ENCODE data around the gene WIZ. TPM values are rescaled to one million over a fixed set of nuclear protein-coding genes. Genes with fewer than 3 reads are reported as not detected.
"Not testable (repeated sequence)": the region's sequence is repeated elsewhere in the genome, so short reads cannot be mapped to it uniquely, and the experiment has no call there.

Gene WIZ
- polyA plus RNA-seq, 1 experiment, result 5.8 TPM

DNA sequence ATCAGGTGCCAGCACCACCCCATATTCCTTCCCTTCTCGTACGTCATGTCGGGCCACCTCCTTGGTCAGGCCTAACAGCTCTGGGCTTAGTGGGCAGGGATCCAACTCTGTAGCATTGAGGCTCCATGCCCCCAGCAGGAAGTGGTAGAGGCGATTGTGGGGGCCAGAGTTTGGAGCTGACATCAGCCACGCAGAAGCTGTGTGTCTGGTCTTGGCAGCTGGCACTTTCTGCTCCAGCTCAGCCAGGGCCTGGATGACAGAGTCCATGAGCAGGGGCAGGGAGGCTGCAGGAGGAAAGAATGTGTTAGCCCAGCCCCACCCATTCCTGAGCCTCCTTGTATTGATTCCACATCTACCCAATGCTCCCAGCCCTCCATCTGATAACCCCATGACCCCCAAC lies 26.6 kb upstream of the WIZ start:
- H3K4me3 ChIP-seq (ENCODE audit: low read depth, low read length), result no peak overlapping the region
- no peaks in the 10 kb centered on the region for H3K27me3 ChIP-seq (ENCODE audit: control insufficient read depth, insufficient read depth, low read length)
- TF ChIP-seq, protein P1, sequence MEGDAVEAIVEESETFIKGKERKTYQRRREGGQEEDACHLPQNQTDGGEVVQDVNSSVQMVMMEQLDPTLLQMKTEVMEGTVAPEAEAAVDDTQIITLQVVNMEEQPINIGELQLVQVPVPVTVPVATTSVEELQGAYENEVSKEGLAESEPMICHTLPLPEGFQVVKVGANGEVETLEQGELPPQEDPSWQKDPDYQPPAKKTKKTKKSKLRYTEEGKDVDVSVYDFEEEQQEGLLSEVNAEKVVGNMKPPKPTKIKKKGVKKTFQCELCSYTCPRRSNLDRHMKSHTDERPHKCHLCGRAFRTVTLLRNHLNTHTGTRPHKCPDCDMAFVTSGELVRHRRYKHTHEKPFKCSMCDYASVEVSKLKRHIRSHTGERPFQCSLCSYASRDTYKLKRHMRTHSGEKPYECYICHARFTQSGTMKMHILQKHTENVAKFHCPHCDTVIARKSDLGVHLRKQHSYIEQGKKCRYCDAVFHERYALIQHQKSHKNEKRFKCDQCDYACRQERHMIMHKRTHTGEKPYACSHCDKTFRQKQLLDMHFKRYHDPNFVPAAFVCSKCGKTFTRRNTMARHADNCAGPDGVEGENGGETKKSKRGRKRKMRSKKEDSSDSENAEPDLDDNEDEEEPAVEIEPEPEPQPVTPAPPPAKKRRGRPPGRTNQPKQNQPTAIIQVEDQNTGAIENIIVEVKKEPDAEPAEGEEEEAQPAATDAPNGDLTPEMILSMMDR (IDR thresholded peaks at IDR 0.05; ENCODE audit: low read depth, low read length), result no peak
- no peak for DNase-seq (ENCODE audit: low read depth, low spot score)
- ChIA-PET CTCF (no interaction called here), POLR2A (no interaction called here)
- H3K9me3 ChIP-seq (ENCODE audit: control insufficient read depth, insufficient read depth, low read length), result peaks cover 9% of the 10 kb centered on the region; the same call in 1 of the 2 replicates
- H3K27ac ChIP-seq (ENCODE audit: low read depth, low read length), result no peak overlapping the region

DNA sequence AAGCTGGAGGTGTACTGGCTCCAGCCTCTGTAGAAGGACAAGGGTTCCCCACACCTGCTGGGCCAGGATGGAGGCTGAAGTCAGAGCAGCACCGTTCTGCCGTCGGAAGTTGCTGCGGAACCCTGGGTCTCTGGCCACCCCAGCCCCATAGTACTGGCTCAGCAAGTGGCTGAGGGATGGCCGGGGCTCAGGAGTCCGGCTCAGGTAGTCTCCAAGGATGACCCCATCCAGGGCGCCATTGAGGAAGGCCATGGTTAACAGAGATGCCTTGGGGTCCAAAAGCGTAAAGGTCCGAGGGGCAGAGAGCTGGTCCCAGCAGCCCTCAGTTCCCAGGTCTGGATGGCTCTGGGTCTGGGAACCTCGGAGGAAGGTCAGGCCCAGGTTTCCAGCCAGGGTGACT lies 25.9 kb upstream of the WIZ start:
- Histone ChIP-seq H3K9me3 (ENCODE audit: control insufficient read depth, insufficient read depth, low read length) (peaks cover 10% of the 10 kb centered on the region; the same call in 1 of the 2 replicates), H3K27ac (ENCODE audit: low read depth, low read length) (no peak overlapping the region), H3K4me3 (ENCODE audit: low read depth, low read length) (no peak overlapping the region), H3K27me3 (ENCODE audit: control insufficient read depth, insufficient read depth, low read length) (peaks cover 2% of the 10 kb centered on the region)
- CTCF ChIA-PET, result no interaction called here
- POLR2A ChIA-PET, result no interaction called here
- TF ChIP-seq, protein P1 (IDR thresholded peaks at IDR 0.05; ENCODE audit: low read depth, low read length), result no peak
- no peak for DNase-seq (ENCODE audit: low read depth, low spot score)

DNA sequence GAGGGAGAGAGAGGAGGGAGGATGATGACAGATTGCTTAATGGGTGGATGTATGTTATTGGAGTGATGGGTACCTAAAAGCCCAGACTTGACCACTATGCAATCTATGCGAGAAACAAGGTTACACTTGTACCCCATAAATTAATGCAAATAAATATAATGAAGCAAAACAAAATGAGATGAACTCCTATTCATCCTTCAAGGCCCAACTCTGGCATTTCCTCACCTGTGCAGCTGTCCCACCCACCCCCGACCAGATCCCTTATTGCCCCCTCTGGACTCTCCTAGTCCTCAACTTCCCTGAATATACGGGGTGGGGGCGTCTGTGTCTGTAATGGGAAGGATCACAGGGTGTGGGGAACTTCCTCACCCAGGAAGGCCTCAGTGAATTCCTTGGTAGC lies 25.4 kb upstream of the WIZ start:
- TF ChIP-seq, protein P1 (IDR thresholded peaks at IDR 0.05; ENCODE audit: low read depth, low read length), result no peak
- Histone ChIP-seq H3K4me3 (ENCODE audit: low read depth, low read length) (no peak overlapping the region), H3K9me3 (ENCODE audit: control insufficient read depth, insufficient read depth, low read length) (peaks cover 10% of the 10 kb centered on the region; the same call in 1 of the 2 replicates), H3K27me3 (ENCODE audit: control insufficient read depth, insufficient read depth, low read length) (peaks cover 2% of the 10 kb centered on the region), H3K27ac (ENCODE audit: low read depth, low read length) (no peak overlapping the region)
- ChIA-PET POLR2A (no interaction called here), CTCF (no interaction called here)
- DNase-seq (ENCODE audit: low read depth, low spot score), result no peak

DNA sequence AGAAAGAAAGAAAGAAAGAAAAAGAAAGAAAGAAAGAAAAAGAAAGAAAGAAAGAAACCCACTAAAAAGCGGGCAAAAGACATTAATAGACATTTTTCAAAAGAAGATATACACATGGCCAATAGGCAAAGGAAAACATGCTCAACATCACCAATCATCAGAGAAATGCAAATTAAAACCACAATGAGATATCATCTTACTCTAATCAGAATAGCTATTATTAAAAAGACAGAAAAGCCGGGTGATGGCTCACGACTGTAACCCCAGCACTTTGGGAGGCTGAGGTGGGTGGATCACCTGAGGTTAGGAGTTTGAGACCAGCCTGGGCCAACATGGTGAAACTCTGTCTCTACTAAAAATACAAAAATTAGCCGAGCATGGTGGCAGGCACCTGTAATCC lies 24.1 kb upstream of the WIZ start:
- CTCF ChIA-PET; H3K4me3 ChIP-seq (ENCODE audit: low read depth, low read length); H3K9me3 ChIP-seq (ENCODE audit: control insufficient read depth, insufficient read depth, low read length); DNase-seq (ENCODE audit: low read depth, low spot score); H3K27ac ChIP-seq (ENCODE audit: low read depth, low read length): not testable (repeated sequence)
- POLR2A ChIA-PET, result interaction anchor here (0.7 kb wide), 1 partner anchor 12 kb away, joined by 10 read pairs; no protein-coding TSS in a partner anchor
- peaks cover 12% of the 10 kb centered on the region for H3K27me3 ChIP-seq (ENCODE audit: control insufficient read depth, insufficient read depth, low read length)

DNA sequence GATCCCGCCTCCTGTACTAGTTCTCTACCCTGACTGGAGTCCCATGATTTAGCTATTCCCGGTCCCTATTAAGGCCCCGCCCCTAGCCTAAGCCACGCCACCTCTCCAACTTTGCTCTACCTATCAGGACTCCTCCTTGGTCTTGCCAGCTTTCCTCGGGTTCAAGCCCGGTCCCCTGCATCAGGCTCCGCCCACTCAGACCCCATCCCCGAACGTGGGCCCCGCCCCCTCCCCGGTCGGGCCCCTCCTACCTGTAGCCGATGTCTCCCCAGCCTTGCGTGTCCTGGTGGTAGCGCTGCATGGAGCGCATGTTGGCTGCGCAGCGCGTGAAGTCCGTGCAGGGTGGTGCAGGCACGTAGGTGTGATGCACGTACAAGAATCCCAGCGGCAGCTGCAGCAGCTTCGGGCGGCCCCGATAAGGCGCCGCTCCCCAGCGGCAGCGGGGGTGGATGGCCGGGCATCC lies 21.9 kb upstream of the WIZ start:
- POLR2A ChIA-PET, result no interaction called here
- H3K9me3 ChIP-seq (ENCODE audit: control insufficient read depth, insufficient read depth, low read length), result peaks cover 10% of the 10 kb centered on the region; the same call in 1 of the 2 replicates
- DNase-seq (ENCODE audit: low read depth, low spot score), result no peak
- TF ChIP-seq, protein P1 (IDR thresholded peaks at IDR 0.05; ENCODE audit: low read depth, low read length), result no peak
- H3K27ac ChIP-seq (ENCODE audit: low read depth, low read length), result no peak overlapping the region
- H3K27me3 ChIP-seq (ENCODE audit: control insufficient read depth, insufficient read depth, low read length), result peaks cover 14% of the 10 kb centered on the region
- H3K4me3 ChIP-seq (ENCODE audit: low read depth, low read length), result no peak overlapping the region
- CTCF ChIA-PET, result no interaction called here

All from AG04450 (cell line).